ENCODE measurements around the gene TMEM80.

DNA sequence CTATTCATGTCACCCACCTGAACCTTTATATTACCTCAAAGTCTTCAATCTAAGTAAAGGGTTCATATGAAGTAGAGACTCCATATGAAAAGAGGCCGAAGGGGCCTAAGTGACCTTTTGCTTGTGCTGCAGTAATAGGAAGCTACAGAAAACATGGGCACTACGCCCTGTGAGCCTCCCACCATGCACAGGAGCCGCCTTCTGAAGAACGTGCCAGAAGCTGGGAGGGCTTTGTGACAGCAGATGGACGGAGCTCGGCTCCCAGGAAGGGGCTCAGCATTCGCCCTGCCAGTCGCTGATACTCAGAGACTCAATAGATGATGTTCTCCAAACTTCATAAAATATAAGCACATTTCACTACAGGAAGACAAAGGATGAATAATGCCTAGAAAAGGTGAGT is 21.8 kb upstream of the TMEM80 start:
- TF ChIP-seq, protein P1, sequence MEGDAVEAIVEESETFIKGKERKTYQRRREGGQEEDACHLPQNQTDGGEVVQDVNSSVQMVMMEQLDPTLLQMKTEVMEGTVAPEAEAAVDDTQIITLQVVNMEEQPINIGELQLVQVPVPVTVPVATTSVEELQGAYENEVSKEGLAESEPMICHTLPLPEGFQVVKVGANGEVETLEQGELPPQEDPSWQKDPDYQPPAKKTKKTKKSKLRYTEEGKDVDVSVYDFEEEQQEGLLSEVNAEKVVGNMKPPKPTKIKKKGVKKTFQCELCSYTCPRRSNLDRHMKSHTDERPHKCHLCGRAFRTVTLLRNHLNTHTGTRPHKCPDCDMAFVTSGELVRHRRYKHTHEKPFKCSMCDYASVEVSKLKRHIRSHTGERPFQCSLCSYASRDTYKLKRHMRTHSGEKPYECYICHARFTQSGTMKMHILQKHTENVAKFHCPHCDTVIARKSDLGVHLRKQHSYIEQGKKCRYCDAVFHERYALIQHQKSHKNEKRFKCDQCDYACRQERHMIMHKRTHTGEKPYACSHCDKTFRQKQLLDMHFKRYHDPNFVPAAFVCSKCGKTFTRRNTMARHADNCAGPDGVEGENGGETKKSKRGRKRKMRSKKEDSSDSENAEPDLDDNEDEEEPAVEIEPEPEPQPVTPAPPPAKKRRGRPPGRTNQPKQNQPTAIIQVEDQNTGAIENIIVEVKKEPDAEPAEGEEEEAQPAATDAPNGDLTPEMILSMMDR (IDR thresholded peaks at IDR 0.05): no peak
- TF ChIP-seq POLR2AphosphoS5 (IDR thresholded peaks at IDR 0.05; ENCODE audit: low read depth, low read length): no peak
- TF ChIP-seq SIN3A (IDR thresholded peaks at IDR 0.05; ENCODE audit: borderline replicate concordance, insufficient read depth, low read depth, low read length): no peak
